ENCODE data around the gene MAST2.

DNA sequence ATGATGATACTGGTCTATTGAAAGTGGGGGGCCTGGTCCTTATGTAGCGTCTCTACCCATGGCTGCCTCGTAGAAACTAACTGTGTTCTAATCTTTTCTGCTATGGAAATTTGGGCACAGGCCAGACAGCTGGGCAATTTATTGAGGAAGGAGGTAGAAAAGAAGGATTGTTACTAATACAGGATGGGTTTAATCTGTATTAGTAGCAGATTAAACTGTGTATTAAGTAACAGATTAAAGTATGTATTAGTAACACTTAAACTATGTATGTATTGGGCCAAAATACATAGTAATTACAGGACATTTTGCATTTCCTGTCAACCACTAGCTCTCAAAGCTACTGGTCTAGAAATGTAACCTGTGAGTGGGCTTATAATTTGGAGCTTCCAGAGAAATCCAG lies 142.0 kb downstream of the MAST2 start:
- TF ChIP-seq, protein P1, sequence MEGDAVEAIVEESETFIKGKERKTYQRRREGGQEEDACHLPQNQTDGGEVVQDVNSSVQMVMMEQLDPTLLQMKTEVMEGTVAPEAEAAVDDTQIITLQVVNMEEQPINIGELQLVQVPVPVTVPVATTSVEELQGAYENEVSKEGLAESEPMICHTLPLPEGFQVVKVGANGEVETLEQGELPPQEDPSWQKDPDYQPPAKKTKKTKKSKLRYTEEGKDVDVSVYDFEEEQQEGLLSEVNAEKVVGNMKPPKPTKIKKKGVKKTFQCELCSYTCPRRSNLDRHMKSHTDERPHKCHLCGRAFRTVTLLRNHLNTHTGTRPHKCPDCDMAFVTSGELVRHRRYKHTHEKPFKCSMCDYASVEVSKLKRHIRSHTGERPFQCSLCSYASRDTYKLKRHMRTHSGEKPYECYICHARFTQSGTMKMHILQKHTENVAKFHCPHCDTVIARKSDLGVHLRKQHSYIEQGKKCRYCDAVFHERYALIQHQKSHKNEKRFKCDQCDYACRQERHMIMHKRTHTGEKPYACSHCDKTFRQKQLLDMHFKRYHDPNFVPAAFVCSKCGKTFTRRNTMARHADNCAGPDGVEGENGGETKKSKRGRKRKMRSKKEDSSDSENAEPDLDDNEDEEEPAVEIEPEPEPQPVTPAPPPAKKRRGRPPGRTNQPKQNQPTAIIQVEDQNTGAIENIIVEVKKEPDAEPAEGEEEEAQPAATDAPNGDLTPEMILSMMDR (IDR thresholded peaks at IDR 0.05; ENCODE audit: low read length), result no peak
- no peak for TF ChIP-seq EZH2 (optimal IDR thresholded peaks at IDR 0.05; ENCODE audit: low read depth, low read length)
